ENCODE results near the gene TICRR. TPM values are rescaled to one million over a fixed set of nuclear protein-coding genes. Genes with fewer than 3 reads are reported as not detected.

The TICRR gene
- total RNA-seq, 1 experiment from 2014 or later, result 4.0 TPM

DNA sequence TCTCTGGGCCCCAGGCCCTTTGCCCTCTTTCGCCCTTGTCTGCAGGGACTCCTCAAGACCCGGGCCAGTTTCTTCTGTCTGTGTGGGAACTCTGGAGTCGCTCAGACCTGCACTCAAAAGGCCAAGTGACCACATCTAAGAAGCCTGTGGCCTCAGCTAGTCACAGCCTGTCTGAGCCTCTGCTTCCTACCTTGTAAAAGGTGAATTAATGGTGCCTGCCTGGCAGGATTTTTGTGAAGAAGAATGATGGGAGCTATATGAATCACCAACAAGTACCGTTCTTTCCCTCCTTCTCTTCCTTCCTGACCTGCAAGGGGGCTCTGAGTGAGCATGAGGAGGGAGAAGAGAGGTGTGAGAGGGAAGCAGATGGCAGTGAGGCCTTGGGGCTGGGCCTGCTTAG lies 96.4 kb downstream of the TICRR start:
- no peaks in the 10 kb centered on the region for H3K27me3 ChIP-seq

DNA sequence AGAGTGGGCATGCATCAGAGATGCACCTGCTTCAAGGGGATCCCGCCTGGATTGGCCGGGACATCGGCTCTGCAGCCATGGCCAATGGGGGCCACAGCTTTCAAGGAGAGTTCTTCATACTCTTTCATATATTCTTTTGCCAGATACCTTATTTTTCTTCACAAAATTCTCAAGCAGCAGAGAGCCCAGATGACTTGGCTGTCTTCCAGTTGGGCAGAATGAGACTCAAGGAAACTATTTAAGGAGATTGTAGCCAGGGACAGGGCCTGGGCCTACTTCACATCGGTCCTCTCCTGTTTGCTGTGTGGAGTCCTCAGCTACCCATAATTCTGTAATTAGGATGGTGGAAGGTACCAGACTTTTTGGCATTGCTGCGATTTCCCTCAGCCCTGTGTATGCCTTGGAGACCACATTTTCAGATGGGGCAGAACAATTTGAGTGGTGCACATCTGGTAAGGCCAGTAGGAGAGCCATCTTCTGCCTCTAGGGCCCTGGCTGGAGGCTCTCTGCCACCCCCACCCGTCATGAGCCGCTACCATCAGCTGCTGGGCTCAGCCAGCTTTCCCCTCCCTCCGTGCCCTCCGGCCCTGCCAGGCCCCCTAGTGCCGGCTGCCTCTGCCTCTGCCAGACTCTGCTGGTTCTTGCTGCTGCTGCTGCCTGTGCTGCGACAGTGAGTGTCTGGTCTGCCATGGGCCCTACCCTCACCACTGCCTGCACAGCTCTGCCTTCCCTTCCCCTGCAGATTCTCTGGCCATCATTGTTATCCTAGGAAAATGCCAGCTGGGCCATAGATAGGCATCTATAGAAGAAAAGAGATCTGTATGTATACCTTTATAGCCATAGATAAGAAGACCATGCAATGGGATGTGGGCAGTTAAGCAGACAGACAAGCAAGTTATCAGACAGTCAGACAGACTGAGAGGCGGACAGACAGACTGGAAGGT lies 97.2 kb downstream of the TICRR start:
- no peaks in the 10 kb centered on the region for H3K27me3 ChIP-seq
- H3K9me3 ChIP-seq, result no peaks in the 10 kb centered on the region
- no peak overlapping the region for H3K4me3 ChIP-seq
- DNase-seq, result no peak
- H3K36me3 ChIP-seq, result no peaks in the 10 kb centered on the region

More for the DNA sequence above, 96.4 kb downstream of the TICRR start:
- DNase-seq, result no peak
- no peaks in the 10 kb centered on the region for H3K9me3 ChIP-seq
- no peak overlapping the region for H3K4me3 ChIP-seq
- no peaks in the 10 kb centered on the region for H3K36me3 ChIP-seq

DNA sequence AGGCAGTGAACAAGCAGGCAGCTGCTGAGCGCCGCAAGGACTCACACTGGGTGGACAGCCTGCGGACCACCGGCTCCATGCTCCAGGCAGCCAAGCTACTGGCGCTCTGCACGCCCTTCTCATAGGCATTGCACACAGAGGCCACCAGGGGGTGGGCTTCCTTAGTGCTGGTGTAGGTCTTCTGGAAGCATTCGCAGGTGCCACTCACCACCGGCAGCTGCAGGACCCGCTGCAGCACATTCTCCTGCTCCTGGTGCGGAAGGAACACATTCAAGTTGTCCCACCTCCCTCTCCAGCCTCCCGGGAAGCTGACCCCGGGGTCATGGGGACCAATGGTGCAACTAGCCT lies 97.9 kb downstream of the TICRR start:
- Histone ChIP-seq H3K9me3 (no peaks in the 10 kb centered on the region), H3K36me3 (no peaks in the 10 kb centered on the region), H3K4me3 (no peak overlapping the region), H3K27me3 (no peaks in the 10 kb centered on the region)
- no peak for DNase-seq

DNA sequence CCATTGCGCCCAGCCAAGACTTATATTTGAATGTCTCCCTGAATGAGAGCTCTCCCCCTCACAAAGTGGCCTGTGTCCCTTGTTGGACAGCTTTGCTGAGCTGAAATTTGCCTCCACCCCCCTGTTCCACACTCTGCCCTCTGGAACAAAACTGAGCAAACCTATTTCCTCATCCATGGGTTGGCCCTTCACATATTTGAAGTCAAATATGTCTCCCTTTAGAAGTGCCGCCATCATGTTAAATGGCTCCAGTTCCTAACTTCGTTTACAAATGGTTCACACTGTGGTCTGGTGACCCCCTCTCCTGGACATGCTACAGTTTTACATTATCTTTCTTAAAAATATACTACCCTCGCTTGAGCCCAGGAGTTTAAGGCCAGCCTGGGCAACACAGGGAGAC lies 99.3 kb downstream of the TICRR start:
- DNase-seq, result no peak
- H3K4me3 ChIP-seq, result no peak overlapping the region

DNA sequence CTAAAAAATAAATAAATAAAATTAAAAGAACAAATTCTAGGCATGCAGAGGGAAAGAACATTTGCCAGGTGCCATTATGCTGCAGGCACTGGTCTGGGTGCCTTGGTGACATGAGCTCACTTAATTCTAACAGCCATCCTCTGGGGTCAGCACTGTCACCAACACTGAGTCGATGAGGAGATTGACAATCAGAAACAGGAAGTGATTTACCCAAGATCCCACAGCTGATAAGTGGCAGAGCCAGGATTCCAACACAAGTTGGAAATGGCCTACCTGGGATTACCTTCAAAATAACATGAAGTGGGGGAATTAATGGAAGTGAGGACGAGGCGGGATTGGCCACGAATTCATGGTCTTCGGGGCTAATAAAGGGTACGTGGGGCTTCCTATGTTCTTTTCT lies 100.3 kb downstream of the TICRR start:
- no peak for DNase-seq
- Histone ChIP-seq H3K36me3 (no peaks in the 10 kb centered on the region), H3K27me3 (no peaks in the 10 kb centered on the region), H3K9me3 (no peaks in the 10 kb centered on the region), H3K4me3 (no peak overlapping the region)

More for the DNA sequence above, 99.3 kb downstream of the TICRR start:
- Histone ChIP-seq H3K27me3 (no peaks in the 10 kb centered on the region), H3K36me3 (no peaks in the 10 kb centered on the region), H3K9me3 (no peaks in the 10 kb centered on the region)

DNA sequence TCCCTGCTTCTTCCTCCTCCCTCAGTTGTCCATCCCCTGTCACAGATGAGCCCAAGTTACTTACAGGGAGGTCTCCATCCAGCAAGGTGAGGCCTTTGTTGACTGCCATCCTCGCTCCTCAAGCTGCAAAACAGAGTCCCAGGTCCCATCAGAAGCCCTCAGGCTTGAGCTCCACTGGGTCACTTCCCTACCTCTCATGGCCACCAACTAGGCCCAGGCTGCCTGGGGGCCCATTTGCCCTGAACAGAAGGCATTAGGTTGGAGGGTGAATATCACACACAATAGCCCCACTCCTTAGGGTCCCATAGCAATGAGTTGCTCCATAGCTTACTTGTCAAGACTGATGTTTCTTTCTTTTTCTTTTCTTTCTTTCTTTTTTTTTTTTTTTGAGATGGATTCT lies 102.1 kb downstream of the TICRR start:
- Histone ChIP-seq H3K27me3 (no peaks in the 10 kb centered on the region), H3K36me3 (no peaks in the 10 kb centered on the region), H3K9me3 (no peaks in the 10 kb centered on the region), H3K4me3 (no peak overlapping the region)
- no peak for DNase-seq

Other genes starting within 250 kb of the TICRR start
- gene POLG, start 240.6 kb upstream of the TICRR start, total RNA-seq (2014; rRNA removed; shearing (Covaris generic); ENCODE audit: low replicate concordance), result 37.3 and 84.1 TPM in 2 replicates
- gene RHCG, start 78.9 kb upstream of the TICRR start, total RNA-seq (2014; rRNA removed; shearing (Covaris generic); ENCODE audit: low replicate concordance), result not detected in 2 replicates
- gene KIF7, start 80.0 kb downstream of the TICRR start, total RNA-seq (2014; rRNA removed; shearing (Covaris generic); ENCODE audit: low replicate concordance), result 27.4 and 42.1 TPM in 2 replicates
- gene PLIN1, start 103.9 kb downstream of the TICRR start, total RNA-seq (2014; rRNA removed; shearing (Covaris generic); ENCODE audit: low replicate concordance), result 0.13 and 0.17 TPM in 2 replicates
- 18.3 and 18.4 TPM in 2 replicates for gene PEX11A, start 115.3 kb downstream of the TICRR start, total RNA-seq (2014; rRNA removed; shearing (Covaris generic); ENCODE audit: low replicate concordance)
- gene WDR93, start 115.3 kb downstream of the TICRR start, total RNA-seq (2014; rRNA removed; shearing (Covaris generic); ENCODE audit: low replicate concordance), result 0.13 TPM in 1 of 2 replicates, not detected in the other
- gene MESP1, start 175.8 kb downstream of the TICRR start, total RNA-seq (2014; rRNA removed; shearing (Covaris generic); ENCODE audit: low replicate concordance), result 2.2 and 8.9 TPM in 2 replicates
- gene MESP2, start 200.9 kb downstream of the TICRR start, total RNA-seq (2014; rRNA removed; shearing (Covaris generic); ENCODE audit: low replicate concordance), result 1.8 TPM in 1 of 2 replicates, not detected in the other
- gene ANPEP, start 239.4 kb downstream of the TICRR start, total RNA-seq (2014; rRNA removed; shearing (Covaris generic); ENCODE audit: low replicate concordance), result 24.9 and 43.8 TPM in 2 replicates

Measured in MG63 (cell line).